Mesothelial cell of epicardium (in vitro differentiated cells): Measurements from ENCODE around the gene UGT2B11. TPM values are rescaled to one million over a fixed set of nuclear protein-coding genes. Genes with fewer than 3 reads are reported as not detected.
"Not testable (repeated sequence)": the region's sequence is repeated elsewhere in the genome, so short reads cannot be mapped to it uniquely, and the experiment has no call there.

Experiments
- DNase-seq, 2 experiments: peaks; one replicate each; pipeline ENCODE4 v3.0.0; 2021; ENCODE audit warnings: low spot score in 2 of 2; ENCODE audit not compliant: unreplicated experiment in 2 of 2
- H3K27ac Mint-ChIP-seq: 2 replicates; pipeline ENCODE4 v1.8.0; 2021; ENCODE audit warnings: mixed read lengths
- H3K27me3 Mint-ChIP-seq: 2 replicates; pipeline ENCODE4 v1.8.0; 2021; ENCODE audit warnings: low read depth, mixed read lengths
- H3K36me3 Mint-ChIP-seq: 2 replicates; pipeline ENCODE4 v1.8.0; 2021; ENCODE audit warnings: mixed read lengths
- H3K4me1 Mint-ChIP-seq: 2 replicates; pipeline ENCODE4 v1.8.0; 2021; ENCODE audit warnings: mixed read lengths
- H3K4me3 Mint-ChIP-seq: 2 replicates; pipeline ENCODE4 v1.8.0; 2021; ENCODE audit warnings: mild to moderate bottlenecking, moderate library complexity, mixed read lengths
- H3K9me3 Mint-ChIP-seq: 2 replicates; pipeline ENCODE4 v1.8.0; 2021; ENCODE audit warnings: mixed read lengths
- CTCF ChIP-seq: fragments of 200-600 bp; sonication (generic); IDR thresholded peaks from one replicate; pipeline ENCODE4 v1.5.0; 2021; ENCODE audit warnings: antibody characterized with exemption; ENCODE audit not compliant: unreplicated experiment
- total RNA-seq: library from RNA; stranded (reverse); gene quantifications from 3 replicates; pipeline ENCODE4 v1.2.1, GENCODE V29; 2021

The UGT2B11 gene
- total RNA-seq, 1 donor from 2014 or later: not detected

DNA sequence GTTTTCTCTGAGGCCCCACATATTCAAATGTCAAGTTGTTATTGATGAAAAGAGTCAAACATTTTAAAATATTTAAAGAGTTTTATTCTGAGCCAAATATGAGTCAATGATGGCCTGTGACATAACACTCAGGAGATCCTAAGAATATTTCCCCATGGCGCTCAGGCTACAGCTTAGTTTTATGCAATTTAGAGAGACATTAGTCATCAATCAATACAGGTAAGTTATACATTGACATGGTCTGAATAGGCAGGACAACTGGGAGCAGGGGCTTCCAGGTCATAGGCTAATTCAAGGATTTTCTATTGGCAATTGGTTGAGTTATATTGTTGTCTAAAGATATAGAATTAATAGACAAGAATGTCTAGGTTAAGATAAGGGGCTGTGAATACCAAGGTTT is 34.7 kb downstream of the UGT2B11 start:
- not testable (repeated sequence) for DNase-seq, H3K27me3 Mint-ChIP-seq, H3K27ac Mint-ChIP-seq, H3K4me3 Mint-ChIP-seq, H3K4me1 Mint-ChIP-seq, H3K9me3 Mint-ChIP-seq, H3K36me3 Mint-ChIP-seq

- not testable (repeated sequence) for H3K4me3 Mint-ChIP-seq, H3K27me3 Mint-ChIP-seq, H3K27ac Mint-ChIP-seq, DNase-seq, H3K9me3 Mint-ChIP-seq, H3K4me1 Mint-ChIP-seq, H3K36me3 Mint-ChIP-seq
These were observed 35.8 kb downstream of the UGT2B11 start for GRCh38 chr4:69178751-69179205.

DNA sequence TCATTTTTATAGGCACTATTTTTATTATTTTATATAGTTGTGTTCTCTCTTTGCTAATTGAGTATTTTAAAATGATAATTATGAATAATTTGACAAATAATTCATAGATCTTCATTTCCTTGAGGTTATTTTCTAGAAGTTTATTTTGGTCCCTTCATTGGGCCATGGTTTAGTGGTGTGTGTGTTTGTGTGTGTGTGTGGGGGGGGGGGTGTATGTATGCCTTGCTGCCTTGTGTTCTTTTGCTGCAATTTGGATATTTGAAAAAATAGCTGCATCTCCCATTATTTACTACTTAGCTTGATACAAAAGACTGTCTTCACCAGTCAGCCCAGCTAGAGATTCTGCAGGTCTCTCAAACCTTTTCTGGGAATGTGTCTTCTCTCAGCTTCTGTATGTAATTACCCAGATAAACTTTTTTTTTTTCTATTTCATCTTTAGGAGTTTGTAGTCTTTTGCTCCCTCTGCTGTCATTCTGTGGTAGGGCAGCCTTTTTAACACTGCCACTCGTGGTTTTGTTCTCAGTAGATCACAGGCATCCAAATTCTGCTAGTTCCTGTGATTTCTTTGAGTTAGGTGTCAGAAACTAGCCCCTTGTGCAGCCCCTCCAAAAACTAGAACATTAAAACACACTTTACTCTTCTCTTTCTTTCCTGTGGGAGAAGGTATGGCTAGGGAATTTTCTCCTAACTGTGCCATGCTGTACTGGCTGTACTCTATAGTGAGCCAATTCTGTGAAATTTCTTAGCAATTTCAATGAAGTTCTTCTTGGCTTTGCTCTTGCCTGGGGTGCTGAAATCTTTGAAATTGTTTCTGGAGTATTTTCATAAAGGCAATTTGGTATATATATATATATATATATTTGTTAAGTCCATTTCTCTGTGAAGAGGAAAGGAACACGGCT is 44.1 kb downstream of the UGT2B11 start:
- DNase-seq: peak in 1 of 2 experiments; percentile 63
- not testable (repeated sequence) for H3K4me1 Mint-ChIP-seq, H3K27me3 Mint-ChIP-seq, H3K4me3 Mint-ChIP-seq, H3K36me3 Mint-ChIP-seq, H3K27ac Mint-ChIP-seq
- peaks cover 11% of the 10 kb centered on the region for H3K9me3 Mint-ChIP-seq
- TF ChIP-seq CTCF: peak; percentile 63

DNA sequence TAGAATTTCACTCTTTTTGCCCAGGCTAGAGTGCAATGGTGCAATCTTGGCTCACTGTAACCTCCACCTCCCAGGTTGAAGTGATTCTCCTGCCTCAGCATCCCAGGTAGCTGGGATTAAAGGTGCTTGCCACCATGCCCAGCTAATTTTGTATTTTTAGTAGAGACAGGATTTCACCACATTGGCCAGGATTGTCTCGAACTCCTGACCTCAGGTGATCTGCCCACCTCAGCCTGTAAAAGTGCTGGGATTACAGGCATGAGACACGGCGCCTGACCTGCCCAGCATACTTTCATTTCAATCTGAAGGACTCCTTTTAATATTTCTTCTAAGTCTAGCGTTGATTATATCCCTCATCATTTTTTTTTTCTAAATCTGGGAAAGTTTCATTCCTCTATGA is 45.4 kb downstream of the UGT2B11 start:
- not testable (repeated sequence) for H3K4me3 Mint-ChIP-seq, H3K36me3 Mint-ChIP-seq, DNase-seq, H3K27me3 Mint-ChIP-seq, H3K27ac Mint-ChIP-seq, H3K4me1 Mint-ChIP-seq
- H3K9me3 Mint-ChIP-seq: peaks cover 11% of the 10 kb centered on the region

GRCh38 chr4:69167300-69167699 is 47.2 kb downstream of the UGT2B11 start:
- H3K4me1 Mint-ChIP-seq: peaks cover 7% of the 10 kb centered on the region
- H3K4me3 Mint-ChIP-seq: no peak overlapping the region
- H3K36me3 Mint-ChIP-seq: peaks cover 4% of the 10 kb centered on the region
- TF ChIP-seq CTCF: no peak
- no peak for DNase-seq
- H3K27ac Mint-ChIP-seq: no peak overlapping the region
- H3K27me3 Mint-ChIP-seq: no peaks in the 10 kb centered on the region
- peaks cover 11% of the 10 kb centered on the region for H3K9me3 Mint-ChIP-seq

DNA sequence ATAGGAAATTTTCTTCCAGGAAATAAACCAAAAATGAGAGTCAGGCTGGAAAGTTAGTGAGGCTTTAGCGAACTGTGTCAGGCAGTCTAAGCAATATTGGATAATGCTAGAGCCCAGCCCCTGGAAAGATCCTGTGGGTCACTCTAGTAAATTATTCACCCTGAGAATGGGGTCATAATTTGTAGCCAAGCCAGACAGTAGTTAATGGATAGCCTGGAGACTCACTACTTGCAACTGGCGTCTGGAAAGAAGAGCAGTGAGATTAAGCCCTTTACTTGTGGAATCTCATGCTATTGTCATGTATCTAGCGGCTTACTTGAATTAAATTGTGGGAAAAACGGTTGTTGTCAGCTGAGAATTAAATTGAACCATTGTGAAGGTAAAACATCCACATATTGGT is 48.2 kb downstream of the UGT2B11 start:
- not testable (repeated sequence) for H3K27ac Mint-ChIP-seq, H3K4me1 Mint-ChIP-seq, H3K36me3 Mint-ChIP-seq, H3K27me3 Mint-ChIP-seq, DNase-seq, H3K4me3 Mint-ChIP-seq
- peaks cover 11% of the 10 kb centered on the region for H3K9me3 Mint-ChIP-seq

- not testable (repeated sequence) for DNase-seq, H3K36me3 Mint-ChIP-seq, H3K4me3 Mint-ChIP-seq, H3K27me3 Mint-ChIP-seq, H3K4me1 Mint-ChIP-seq, H3K27ac Mint-ChIP-seq
- peaks cover 11% of the 10 kb centered on the region for H3K9me3 Mint-ChIP-seq
These were observed 48.8 kb downstream of the UGT2B11 start for GRCh38 chr4:69165707-69166106.

DNA sequence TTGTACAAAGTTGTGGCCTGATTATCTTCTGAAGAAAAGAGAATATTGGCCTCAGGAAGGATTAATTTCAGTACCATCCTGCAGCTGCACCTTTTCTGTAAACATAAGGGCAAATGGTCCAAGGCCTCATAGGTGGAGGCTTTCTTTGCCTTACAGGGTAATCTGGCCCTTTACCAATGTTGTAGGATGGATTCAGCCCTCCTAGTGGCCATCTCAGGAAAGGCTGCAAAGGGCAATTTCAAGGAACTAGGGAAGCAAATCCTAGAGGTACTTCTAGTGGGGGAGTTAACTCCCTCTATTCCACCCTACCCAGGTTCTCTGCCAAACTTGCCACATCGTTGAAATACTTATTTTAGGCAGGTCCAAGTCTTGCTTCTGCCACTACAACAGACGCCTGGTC is 57.6 kb downstream of the UGT2B11 start:
- Mint-ChIP-seq H3K36me3 (no peaks in the 10 kb centered on the region), H3K4me3 (no peak overlapping the region), H3K4me1 (peaks cover 4% of the 10 kb centered on the region), H3K27ac (no peak overlapping the region), H3K27me3 (no peaks in the 10 kb centered on the region), H3K9me3 (no peaks in the 10 kb centered on the region)
- TF ChIP-seq CTCF: no peak
- no peak for DNase-seq
